GM12878 (cell line): Measurements from ENCODE around the gene VAV2. TPM values are rescaled to one million over a fixed set of nuclear protein-coding genes. Genes with fewer than 3 reads are reported as not detected.

Experiments used
- ATF3 ChIP-seq: IDR thresholded peaks from 2 replicates; pipeline ENCODE4 v1.6.1; 2011; ENCODE audit warnings: low read depth, mild to moderate bottlenecking, low read length, moderate library complexity, borderline replicate concordance; ENCODE audit errors: extremely low read depth
- CBX3 ChIP-seq: fragments of 200-600 bp; sonication (generic); IDR thresholded peaks from 2 replicates; pipeline ENCODE4 v1.6.1; 2016; ENCODE audit warnings: low read depth, borderline replicate concordance
- CBX5 ChIP-seq: sonication (generic); IDR thresholded peaks from 2 replicates; pipeline ENCODE4 v1.6.1; 2016; ENCODE audit warnings: low read depth, moderate library complexity, mild to moderate bottlenecking, inconsistent platforms
- CEBPZ ChIP-seq: fragments of 150-350 bp; IDR thresholded peaks from 2 replicates; pipeline ENCODE4 v1.6.1; 2016; ENCODE audit warnings: low read depth, low read length
- CUX1 ChIP-seq: IDR thresholded peaks from 2 replicates; pipeline ENCODE4 v1.6.1; 2012; ENCODE audit warnings: improper control_type of control experiment, low read depth, low read length; ENCODE audit not compliant: insufficient replicate concordance
- FOS ChIP-seq: IDR thresholded peaks from 3 replicates; pipeline ENCODE4 v1.6.1; 2011; ENCODE audit warnings: borderline replicate concordance; ENCODE audit not compliant: insufficient read length; ENCODE audit errors: extremely low read depth
- HDAC2 ChIP-seq: fragments of 200-600 bp; sonication (generic); IDR thresholded peaks from 2 replicates; pipeline ENCODE4 v1.6.1; 2017
- HDAC6 ChIP-seq: fragments of 200-600 bp; sonication (generic); IDR thresholded peaks from one replicate; pipeline ENCODE4 v1.8.0; 2017; ENCODE audit warnings: antibody characterized with exemption; ENCODE audit not compliant: unreplicated experiment
- MLLT1 ChIP-seq: fragments of 450-650 bp; IDR thresholded peaks from 2 replicates; pipeline ENCODE4 v1.6.1; 2016; ENCODE audit warnings: mild to moderate bottlenecking
- MYB ChIP-seq: fragments of 150-350 bp; IDR thresholded peaks from 2 replicates; pipeline ENCODE4 v1.6.1; 2014; ENCODE audit warnings: mild to moderate bottlenecking, low read depth, low read length, borderline replicate concordance
- NBN ChIP-seq: fragments of 450-650 bp; IDR thresholded peaks from 2 replicates; pipeline ENCODE4 v1.6.1; 2016
- NFIC ChIP-seq: IDR thresholded peaks from 2 replicates; pipeline ENCODE4 v1.6.1; 2012; ENCODE audit warnings: low read depth, mild to moderate bottlenecking, inconsistent platforms, low read length, moderate library complexity
- NFYB ChIP-seq: IDR thresholded peaks from 2 replicates; pipeline ENCODE4 v1.6.1; 2011; ENCODE audit warnings: low read depth, mild to moderate bottlenecking, low read length, improper control_type of control experiment, moderate library complexity; ENCODE audit not compliant: insufficient read depth
- RAD51 ChIP-seq: fragments of 450-650 bp; IDR thresholded peaks from 2 replicates; pipeline ENCODE4 v1.6.1; 2016; ENCODE audit warnings: moderate library complexity, mild to moderate bottlenecking, inconsistent platforms
- RELB ChIP-seq: fragments of 450-650 bp; IDR thresholded peaks from 2 replicates; pipeline ENCODE4 v1.6.1; 2017; ENCODE audit warnings: low read depth, mild to moderate bottlenecking, moderate library complexity
- ZNF384 ChIP-seq: IDR thresholded peaks from 2 replicates; pipeline ENCODE4 v1.6.1; 2012; ENCODE audit warnings: low read depth, mild to moderate bottlenecking, low read length, improper control_type of control experiment, borderline replicate concordance
- polyA plus RNA-seq, 11 experiments: library from polyadenylated mRNA; depleted of rRNA in 4 of 11; unstranded in 6 of 11; stranded (reverse) in 5 of 11; fragments of >200 nt; fragmentation: Nextera tagmentation in 4 of 11; fragmentation: Illumina TruSeq in 1 of 11; extraction: Ambion mirVana in 4 of 11; extraction: Trizol in 1 of 11; gene quantifications; 1 replicate in 1 of 11; 2 replicates in 10 of 11; pipeline versions ENCODE4 v1.2.1 to v1.2.3, GENCODE V29; 2011 to 2016; ENCODE audit warnings: inconsistent platforms in 2 of 11, missing spikeins in 2 of 11, low read depth in 1 of 11
- total RNA-seq, 4 experiments: library from RNA; depleted of rRNA in 3 of 4; stranded (reverse); fragments of >200 nt in 3 of 4; fragmentation: Illumina TruSeq in 1 of 4; extraction: Trizol in 1 of 4; gene quantifications; 2 replicates each; pipeline versions ENCODE4 v1.2.1 to v1.2.3, GENCODE V29; 2013 to 2021

Gene VAV2
- total and polyA plus RNA-seq, 10 of the 15 experiments (the other 5 are each of a cell fraction or from before 2014, with no cell fraction given) = 0.13 to 43.9 (median 16.9) TPM

- no peak for TF ChIP-seq ZNF384
- no peak for TF ChIP-seq HDAC2
- no peak for TF ChIP-seq CUX1
- no peak for TF ChIP-seq HDAC6
- peak; percentile 71; the same call in 1 of the 2 replicates for TF ChIP-seq MYB
- TF ChIP-seq CBX3 = no peak
- no peak for TF ChIP-seq CEBPZ
- TF ChIP-seq FOS = no peak
- TF ChIP-seq NBN = peak; percentile 55; the same call in 1 of the 2 replicates
- peak; percentile 26; the same call in 1 of the 2 replicates for TF ChIP-seq NFIC
- peak; percentile 93 for TF ChIP-seq RELB
- peak; percentile 42 for TF ChIP-seq RAD51
- TF ChIP-seq ATF3 = no peak
- TF ChIP-seq CBX5 = no peak
- no peak for TF ChIP-seq MLLT1
- TF ChIP-seq NFYB = no peak
Measured at GRCh38 chr9:133823189-133824105, 168.7 kb downstream of the VAV2 start (continued).
